GM18526 (cell line): ENCODE data around the gene YBX1.

Experiments
- POLR2A ChIP-seq: IDR thresholded peaks from 3 replicates; pipeline ENCODE4 v1.6.1; 2011; ENCODE audit not compliant: insufficient read length; ENCODE audit errors: extremely low read depth

The YBX1 gene

DNA sequence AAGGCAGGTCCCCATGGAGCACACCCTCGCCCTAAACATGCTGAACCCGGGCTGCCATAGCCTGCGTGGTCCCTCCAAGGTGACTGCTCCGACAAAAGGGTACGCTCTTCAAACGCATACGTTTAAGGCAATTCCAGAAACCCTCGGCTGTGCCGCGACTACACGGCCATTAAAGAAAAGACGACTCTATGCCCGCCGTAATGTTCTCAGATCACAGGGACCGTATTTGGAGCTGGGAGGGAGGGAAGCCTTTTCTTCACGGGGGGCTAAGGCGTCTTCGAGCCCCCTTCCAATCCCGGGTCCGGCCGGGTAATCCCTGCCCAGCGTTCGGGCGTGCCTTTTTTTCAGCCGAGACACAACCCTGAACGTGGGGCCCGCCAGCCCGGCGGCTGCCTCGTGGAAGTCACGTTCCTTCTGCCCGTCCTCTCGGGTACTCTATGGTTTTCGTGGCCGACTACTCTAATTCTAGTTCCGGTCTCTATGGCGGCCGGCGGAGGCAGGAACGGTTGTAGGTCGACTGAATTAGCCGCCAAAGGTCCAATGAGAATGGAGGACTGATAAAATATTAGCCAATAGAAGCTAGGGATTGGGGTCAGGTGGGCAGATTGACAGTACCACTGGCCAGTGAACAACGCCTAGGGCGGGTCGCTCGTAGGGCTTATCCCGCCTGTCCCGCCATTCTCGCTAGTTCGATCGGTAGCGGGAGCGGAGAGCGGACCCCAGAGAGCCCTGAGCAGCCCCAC, at the start of gene YBX1:
Gene YBX1, plus strand, starts transcription at position 678 of the 743 bp plus-strand sequence. CDS start 148 bp downstream, outside the sequence.
- TF ChIP-seq POLR2A, result peak; percentile 74

DNA sequence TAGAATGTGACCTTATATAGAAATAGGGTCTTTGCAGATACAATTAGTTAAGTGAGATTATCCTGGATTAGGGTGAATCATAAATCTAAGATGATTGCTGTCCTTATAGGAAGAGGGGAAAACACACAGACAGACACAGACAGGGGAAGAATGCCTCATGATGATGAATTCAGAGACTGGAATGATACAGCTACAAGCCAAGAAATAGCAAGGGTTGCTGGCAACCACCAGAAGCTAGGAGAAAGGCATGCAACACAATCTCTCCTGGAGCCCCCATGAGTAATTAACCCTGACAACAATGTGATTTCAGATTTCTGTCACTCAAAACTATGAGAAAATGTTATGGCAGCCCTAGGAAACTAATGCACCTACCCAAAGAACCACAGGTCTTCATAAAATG, 43.1 kb upstream of the YBX1 start:
- TF ChIP-seq POLR2A, result no peak

DNA sequence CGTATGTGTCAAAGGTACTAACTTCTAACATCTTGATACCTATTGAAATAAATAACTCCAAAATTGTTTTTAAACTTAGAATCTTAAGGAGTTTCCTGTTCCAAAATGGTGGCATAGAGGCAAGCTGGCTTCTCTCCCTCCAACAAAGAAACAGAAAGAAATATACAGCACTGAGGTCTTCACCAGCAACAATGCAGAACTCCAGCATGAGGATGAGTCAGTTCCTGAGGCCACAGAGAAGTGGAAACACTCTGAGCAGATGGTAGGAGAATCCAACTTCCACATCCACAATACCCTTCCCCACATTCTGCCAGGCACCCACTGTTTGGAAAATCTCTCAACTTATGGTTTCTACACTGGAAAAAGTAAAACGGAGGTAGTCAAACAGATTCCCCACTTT, 36.2 kb upstream of the YBX1 start:
- no peak for TF ChIP-seq POLR2A

DNA sequence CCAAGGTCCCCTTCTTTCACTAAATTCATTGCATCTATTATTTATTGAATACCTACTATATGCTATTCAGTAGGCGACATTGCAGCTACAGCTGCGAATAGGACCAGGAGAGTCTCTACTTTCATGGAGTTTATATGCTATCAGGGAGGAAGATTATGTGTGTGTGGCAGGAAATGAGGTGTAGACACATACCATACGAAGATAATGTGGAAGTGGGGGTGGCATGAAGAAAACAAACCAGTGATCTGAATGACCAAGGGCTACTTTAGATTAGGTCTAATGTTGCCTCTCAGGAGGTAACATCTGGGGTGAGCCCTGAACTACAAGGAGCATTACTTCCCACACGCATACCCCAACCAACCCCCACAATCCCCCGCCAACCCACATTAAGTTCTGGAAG, 25.0 kb upstream of the YBX1 start:
- TF ChIP-seq POLR2A, result no peak

DNA sequence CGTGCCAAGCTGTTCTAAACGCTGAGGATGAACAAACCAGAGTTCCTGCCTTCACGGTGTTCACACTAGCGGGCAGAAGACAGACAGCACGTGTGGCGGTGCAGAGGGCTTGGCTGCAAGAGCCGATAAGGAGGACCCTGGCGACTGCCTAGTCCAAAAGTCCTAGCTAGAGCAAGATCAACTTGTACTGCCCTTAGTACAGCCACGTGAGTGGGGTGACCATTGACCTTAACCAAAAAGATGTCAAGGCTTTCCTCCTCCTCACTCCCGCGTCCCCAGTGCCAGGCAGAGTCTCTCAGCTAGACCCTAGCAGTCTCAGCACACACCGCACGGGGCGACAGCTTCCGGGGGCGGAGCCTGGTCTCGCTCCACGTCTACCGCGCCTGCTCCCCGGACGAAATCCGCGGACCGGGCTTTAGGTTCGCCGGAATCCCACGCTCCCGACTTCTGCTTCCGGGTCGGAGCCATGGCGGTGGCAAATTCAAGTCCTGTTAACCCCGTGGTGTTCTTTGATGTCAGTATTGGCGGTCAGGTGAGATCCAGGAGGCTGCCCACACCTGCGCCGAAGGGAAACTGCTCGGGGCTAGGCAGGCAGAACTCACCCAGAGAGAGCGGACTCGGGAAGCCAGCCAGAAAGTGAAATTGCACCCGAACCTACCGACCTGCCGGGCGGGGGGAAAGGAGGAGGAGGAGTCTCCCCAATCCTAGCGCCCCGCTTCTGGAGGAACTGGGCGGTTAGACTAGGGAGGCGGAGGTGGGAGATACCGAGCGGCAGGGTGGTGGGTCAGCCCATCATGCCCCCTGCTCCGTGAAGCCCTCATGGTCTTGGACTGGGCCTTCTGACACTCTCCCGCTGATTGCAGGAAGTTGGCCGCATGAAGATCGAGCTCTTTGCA, 24.0 kb upstream of the YBX1 start, which contains the start of gene PPIH:
Gene PPIH, plus strand, starts transcription at position 443 of the 896 bp plus-strand sequence. Its CDS starts 24 bp downstream, at position 467.
- peak; percentile 94 for TF ChIP-seq POLR2A

DNA sequence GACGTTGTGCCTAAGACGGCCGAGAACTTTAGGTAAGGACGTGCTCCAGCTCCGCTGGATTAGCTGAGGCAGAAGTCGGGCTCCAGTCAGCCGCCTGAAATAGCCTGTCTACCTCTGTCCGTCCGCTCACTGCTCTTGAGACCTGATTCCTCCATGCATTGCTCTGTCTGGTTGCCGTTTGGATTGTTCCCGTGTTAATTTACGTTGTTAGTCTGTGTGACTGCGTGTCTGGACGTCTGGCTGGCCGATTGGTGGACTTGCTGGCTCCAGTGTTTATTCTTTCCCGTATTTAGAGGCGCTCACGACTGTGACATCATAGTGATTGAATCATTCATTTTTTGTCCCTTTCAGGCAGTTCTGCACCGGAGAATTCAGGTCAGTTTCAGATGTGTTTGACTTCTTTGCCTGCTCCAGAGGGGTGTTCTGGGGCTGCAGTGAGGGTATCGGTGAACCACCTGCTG, 23.3 kb upstream of the YBX1 start:
- TF ChIP-seq POLR2A, result no peak

DNA sequence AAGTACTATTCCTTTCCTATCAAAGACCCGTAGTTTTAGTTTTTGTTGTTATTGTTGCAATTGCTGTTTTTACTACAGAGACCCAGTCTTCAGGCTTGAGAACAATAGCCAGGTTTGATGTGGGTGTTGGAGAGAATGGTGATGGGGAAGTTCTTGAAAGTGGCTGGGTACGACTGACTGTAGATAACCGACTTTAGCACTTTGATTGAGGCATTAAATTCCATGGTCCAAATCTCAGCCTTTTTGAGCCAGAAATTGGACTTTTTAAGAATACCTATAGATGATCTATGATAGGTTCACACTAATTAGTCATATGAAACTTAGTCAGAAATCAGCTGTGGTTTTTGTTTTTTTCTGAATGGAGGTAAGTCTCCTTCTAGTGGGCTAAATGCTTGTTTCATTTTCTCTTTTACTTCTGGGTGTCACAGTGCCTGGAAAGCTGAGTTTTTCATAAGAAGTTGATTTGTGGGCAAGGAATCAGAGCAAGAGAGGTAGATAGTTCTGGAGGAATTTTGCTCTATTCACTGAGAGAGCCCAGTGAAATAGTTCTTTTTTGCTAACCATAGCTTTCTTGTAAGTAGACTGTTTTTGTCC, 21.2 kb upstream of the YBX1 start:
- no peak for TF ChIP-seq POLR2A

DNA sequence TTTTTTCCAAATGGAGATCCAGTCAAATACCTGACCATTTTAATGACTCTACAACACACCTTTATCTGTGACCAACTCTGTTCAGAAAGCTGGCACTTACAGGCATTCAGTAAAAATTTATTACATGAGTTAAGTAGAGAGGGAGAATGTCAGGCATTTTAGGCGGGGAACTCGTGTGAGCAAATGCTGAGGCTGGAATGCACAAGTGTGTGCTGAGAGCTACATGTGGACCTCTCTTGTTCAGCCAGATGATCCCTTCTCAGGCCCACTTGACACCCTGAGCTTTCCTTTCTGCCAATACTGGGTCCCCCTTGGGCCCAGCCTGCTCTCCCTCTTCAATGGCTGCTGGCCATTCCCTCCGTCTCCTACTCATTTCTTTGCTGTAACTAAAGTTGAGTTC, 12.3 kb upstream of the YBX1 start:
- TF ChIP-seq POLR2A, result no peak

DNA sequence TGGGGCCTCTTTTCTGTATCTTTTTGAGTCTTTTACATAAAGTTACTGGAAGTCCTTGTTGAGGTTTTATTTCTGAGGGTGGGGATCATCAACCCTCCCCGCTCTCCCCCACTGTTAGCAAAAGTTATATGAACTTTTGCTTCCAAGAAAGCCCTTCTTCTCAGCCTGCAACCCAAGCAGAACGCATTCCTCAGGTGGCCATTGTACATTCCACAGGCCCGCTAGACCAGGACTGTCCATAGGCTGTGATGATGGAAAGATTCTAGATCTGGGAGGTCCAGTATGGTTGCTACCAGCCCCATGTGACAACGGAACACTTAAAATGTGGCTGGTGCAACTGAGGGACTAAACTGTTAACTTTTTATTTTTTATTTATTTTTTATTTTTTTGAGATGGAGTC, 11.8 kb upstream of the YBX1 start:
- no peak for TF ChIP-seq POLR2A

DNA sequence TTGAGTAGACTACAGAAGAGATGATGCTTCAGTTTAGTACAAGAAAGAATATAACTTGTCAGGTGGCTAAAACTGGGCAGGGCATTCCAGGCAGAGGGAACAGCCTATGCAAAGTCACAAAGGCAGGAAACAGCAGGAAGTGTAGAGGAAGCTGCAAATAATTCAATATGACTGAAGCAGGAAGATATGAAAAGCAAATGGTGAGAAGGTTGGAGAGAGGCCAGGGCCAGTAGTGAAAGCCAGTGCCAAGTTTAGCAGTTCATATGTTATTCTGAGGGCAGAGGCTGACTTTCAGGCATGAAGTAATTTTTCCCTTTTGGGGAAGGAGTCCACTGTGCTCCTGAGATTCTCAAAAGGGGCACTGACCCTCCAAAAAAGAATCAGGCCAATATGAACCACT, 8.0 kb upstream of the YBX1 start:
- TF ChIP-seq POLR2A, result no peak

DNA sequence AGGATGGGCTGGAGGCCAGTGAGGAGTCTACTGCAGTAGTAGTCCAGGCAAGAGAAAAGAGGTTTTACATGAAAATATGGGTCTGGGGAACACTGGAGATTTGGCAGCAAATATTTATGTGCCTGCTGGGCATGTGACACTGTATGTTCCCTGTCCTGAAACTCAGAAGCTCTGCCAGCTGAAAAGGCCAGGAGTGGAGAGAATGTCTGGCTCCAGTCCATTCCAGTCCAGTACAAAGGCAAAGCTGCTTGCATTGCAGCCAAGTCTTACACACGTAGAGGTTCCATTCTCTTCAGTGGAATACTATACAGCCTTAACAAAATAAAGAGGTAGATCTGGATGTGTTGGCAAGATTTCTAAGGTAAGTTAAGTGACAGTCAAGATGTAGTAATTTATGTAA, 7.5 kb upstream of the YBX1 start:
- TF ChIP-seq POLR2A, result no peak

DNA sequence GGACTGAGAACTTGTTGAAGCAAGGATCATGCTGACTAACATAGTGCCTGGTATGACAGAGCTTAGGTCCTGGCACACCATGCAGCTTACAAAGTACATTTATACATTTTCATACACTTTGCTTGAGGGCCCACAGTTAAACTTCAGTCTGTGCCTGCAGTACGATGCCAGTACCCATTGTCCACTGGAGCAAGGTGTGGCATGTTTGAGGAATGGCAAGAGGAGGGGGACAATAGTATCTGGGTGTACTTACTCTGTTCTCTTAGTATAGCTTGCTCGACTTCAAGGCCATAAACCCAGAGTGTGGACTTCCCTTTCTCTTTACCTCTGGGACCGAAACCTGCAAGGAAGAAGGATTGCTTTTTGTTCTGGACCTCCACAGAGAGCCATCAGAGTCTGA, 6.8 kb upstream of the YBX1 start:
- TF ChIP-seq POLR2A, result no peak

DNA sequence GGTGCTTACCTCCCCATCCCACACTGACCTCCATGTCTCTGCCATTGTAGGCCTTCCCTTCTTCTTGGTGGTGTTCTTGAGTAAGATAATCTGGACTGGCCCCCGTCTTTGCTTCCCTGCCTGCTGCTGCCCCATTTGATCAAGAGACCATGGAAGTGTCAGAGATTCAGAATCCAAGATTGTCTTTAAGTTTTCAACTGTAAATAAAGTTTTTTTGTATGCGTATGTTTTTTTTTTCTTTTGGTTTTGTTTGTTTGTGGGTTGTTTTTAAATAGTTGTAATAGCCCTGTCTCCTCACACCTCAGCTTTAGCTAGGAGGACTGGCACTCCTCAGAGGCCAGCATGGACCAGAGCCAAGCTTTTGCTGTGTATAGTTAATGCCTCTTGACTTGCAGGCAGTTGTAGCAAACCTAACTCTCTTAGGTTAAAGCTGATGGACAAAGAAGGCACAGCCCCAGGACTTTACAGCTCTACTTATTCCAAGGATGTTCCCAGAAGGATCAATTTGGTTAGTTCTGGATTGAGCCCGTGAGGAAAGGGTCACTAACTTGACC, 5.6 kb upstream of the YBX1 start:
- no peak for TF ChIP-seq POLR2A

DNA sequence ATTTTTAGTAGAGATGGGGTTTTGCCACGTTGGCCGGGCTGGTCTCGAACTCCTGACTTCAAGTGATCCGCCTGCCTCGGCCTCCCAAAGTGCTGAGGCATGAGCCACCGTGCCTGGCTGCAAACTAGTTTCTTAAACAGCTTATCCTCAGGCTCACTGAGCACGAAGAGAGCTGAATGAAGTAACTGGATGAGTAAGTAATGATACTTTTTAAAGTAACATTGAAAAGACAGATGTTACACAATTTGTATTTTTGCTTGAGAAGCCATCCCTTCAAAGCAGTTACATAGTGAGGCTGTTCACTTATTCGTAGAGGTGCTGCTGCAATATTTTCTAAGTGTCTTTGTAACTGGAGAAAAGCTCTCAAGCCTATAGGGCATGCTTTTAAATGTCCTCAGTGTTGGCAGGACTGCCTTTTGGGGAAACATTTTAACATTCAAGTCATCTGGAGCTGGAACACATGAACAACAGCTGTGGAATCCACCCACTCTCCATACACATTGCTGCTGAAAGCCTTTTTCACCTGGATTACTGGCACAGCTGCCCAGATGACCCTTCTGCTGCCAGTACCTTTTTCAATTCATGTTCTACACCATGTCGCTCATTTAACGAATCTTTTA, 2.7 kb upstream of the YBX1 start:
- TF ChIP-seq POLR2A, result no peak

DNA sequence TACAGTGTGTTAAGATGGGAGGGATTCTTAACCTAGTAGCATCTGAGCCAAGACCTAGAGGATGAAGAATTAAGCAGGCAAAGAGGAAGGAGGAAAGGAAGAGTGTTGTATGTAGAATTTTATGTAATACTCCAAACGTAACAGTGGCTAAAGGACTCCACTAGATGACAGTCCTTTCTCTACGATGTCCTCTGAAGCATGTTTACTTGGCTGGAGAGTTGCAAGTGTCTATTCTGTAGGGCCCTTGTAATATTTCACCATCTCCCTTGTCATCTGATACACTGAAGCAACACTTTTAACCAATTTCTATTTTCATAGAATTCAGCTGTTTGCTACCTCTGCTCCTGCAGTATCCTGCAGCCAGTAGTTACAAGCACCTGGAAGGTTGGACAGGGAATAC, 2.2 kb upstream of the YBX1 start:
- no peak for TF ChIP-seq POLR2A
